ENCODE measurements around the gene ANKRD36C. TPM values are rescaled to one million over a fixed set of nuclear protein-coding genes. Genes with fewer than 3 reads are reported as not detected.
A peak's percentile ranks its signal among the peaks of the same experiment; 100 is the strongest.
"Not testable (repeated sequence)": the region's sequence is repeated elsewhere in the genome, so short reads cannot be mapped to it uniquely, and the experiment has no call there.

The ANKRD36C gene
- total RNA-seq, 1 donor from 2014 or later = 81.0 TPM

DNA sequence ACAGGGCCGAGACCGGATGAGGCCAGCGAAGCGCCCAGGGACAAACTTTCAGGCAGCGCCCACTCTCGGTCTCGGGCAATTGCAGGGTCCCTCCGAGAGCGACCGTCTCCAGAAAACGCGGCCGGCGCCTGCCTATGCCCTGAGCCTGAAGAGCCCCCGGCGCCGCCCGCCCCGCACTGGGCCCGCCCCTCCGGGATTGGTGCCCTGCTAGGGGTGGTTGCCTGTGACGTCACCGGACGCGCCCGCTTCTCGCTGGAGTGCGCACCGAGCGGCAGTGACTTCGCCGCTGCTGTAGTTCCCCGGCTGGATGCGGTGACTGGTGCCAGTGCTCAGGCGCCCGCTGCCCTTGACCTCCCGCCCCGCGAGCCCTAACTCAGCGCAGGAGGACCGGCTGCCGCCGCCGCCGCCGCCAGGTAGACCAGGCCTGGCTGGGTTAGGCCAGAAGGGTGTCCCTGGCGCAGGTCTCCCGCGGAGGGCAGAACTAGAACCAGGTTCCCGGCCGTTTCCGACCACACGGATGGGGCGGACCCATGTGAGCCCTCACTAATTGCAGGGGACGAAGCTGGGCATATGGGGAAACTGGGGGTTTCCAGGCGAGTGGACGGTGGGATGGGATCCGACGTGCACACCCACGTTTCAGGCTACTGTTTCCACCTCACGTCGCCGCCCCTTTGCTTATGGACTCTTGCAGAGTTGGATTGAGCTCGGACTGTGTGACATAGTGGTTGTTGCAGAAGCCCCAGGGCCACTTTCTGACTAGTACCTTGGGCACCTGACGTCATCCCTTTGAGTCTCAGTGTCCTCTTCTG lies 18.9 kb upstream of the ANKRD36C start:
- intact Hi-C loops (cut with DNase I) = not testable (repeated sequence)
- DNase-seq (ENCODE audit: low spot score) (peak; percentile 98), ATAC-seq (peak; percentile 99)

DNA sequence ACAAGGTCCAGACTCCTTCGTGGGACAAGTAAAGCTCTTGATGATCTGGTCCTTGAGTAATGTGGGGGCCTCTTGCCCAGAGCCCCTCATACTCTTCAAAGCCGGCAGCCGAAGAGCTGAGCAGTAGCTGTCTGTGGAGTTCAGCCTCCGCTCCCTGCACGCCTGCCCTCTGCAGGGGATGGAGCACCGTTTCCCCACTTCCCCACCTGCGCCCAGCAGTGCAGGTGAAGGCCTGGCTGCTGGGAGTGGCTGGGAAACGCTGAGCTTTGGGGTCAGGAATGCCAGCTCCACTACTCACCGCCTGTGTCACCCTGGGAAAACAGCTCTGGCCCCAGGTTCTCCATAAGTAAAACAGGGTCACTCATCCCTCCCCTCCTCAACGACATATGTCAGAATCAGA lies 18.2 kb upstream of the ANKRD36C start:
- ATAC-seq = peak; percentile 18
- DNase-seq (ENCODE audit: low spot score) = not testable (repeated sequence)
- intact Hi-C loops (cut with DNase I) = loop anchor here (10.0 kb wide), 1 partner anchor 105 kb away; the partner anchor contains the start of gene ADRA2B

DNA sequence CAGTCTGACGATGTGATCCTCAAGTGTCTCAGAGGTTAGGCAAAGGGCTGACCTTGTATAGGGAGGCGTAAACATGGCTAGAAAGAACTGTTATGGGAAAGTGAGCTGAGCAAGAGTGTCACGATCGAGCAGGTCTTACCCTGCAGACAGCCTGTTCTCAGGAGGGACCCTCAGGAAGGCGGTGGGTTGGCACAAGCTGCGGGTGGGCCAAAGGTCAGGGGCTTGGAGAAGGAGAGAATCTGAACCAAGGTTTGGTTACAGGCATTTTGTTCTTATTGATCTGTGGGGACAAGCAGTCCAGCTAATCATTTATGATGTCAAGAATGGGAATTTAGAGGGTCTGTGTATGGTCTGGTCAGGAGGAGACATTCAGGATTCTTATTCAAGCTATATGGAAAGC lies 16.4 kb upstream of the ANKRD36C start:
- intact Hi-C loops (cut with DNase I) = loop anchor here (10.0 kb wide), 1 partner anchor 107 kb away; the partner anchor contains the start of gene ADRA2B
- not testable (repeated sequence) for ATAC-seq; DNase-seq (ENCODE audit: low spot score)

DNA sequence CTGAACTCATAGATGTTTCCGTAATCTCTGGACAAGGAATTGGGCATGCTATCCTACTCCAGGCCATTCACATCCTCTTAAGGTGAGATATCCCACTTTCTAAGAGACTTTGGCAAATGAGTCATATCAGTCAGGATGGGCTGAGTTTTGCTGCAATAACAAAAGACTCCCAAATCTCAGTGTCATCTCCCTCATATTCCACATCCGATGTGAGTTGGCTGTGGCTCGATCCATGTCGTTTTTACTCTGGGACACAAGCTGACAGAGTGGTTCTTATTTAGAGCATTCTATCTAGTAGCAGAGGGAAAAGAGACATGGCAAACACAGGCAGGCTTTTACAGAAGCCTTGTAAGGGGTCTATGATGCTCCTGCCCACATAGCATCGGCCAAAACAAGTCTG lies 14.6 kb upstream of the ANKRD36C start:
- intact Hi-C loops (cut with DNase I) = loop anchor here (10.0 kb wide), 1 partner anchor 109 kb away; the partner anchor contains the start of gene ADRA2B
- not testable (repeated sequence) for DNase-seq (ENCODE audit: low spot score); ATAC-seq

DNA sequence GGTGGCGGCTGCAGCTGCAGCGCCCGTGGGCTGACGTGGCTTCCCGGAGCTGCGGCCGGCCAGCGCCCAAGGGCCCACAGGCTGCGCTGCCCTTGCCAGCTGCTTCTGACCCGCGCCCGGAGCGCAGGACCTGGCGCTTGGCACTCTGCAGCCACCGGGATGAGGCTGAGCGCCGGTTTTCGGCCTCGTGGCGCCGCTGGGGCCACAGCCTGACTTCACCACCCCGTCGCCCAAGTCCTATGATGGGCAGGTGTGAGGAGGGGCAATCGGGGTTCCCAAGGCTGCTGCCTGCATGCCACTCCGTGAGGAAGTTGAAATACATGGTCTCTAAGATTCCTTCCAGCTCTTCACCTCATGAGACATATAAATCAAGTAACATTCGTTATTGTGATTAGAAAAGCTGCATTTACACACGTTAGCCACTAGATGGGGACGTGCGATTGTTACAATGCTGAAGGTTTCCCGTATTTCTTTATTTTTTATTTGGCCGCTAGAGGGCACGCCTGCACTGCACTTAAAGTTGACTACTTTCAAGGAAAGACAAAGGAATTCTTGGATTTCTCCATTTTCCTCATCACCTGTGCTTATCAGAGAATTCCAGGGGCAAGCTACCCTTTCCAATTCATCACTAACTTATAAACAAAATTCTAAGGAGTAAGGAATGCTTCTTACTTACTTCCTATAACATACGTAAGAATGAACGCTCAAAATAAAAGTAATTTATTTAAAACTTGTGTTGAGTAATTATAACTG lies 1.1 kb upstream of the ANKRD36C start:
- DNase-seq (ENCODE audit: low spot score) = peak; percentile 75
- ATAC-seq = peak; percentile 84
- intact Hi-C loops (cut with DNase I) = not testable (repeated sequence)

DNA sequence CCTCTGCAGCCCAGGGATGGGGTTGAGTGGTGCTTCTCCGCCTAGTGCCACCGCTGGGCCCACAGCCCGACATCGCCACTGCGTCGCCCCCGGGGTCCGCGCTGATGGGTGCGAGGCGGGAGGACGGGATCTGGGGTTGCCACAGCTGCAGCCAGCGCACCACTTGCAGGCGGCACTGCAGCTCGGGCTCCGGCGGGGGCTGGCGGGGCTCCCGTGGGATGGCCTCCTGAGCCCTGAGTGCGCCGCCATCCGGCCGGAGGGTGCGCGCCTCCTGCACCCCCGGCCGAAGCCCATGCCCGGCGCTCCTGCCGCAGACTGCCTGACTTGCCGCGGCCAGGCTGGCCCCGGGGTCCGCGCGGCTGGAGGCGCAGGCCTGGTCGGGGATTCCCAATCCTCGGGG lies 478 bp upstream of the ANKRD36C start:
- intact Hi-C loops (cut with DNase I); DNase-seq (ENCODE audit: low spot score): not testable (repeated sequence)
- peak; percentile 71 for ATAC-seq

DNA sequence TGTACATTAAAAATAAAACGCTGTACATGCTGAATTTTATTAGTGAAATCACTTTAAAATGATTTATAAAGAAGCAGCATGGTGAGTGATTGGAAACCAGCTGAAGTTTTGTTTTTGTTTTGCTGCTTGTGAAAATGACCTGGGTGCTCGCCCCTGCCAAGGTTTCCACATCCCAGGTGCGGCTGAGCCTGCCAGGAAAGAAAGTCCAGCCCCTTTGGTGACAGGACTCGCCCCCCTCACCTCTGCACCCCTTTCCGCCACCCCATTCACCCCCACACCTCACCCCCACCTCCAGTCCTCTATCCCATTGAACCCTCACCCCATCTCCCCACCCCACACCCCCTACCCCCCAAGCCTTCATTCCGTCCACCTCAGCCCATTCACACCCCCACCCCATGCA lies 740 bp downstream of the ANKRD36C start:
- DNase-seq (ENCODE audit: low spot score); intact Hi-C loops (cut with DNase I): not testable (repeated sequence)

DNA sequence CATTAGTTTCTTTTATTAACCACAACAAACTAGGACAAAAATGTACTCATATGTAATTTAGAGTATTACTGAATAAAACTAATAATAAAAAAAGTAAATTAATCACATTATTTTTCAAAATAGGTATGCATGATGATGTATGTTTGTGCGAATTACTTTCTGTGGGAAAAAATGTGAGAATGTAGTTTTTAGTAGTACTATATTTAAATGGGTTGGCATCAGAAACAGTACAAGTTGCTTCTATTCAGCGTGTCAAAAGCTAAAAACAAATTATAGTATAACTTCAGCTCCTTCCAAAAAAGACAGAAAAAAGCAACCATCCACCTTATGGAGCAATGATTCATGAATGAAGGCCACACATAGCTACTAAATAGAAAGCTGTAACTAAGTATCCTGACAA lies 40.0 kb downstream of the ANKRD36C start:
- intact Hi-C loops (cut with DNase I); DNase-seq (ENCODE audit: low spot score); ATAC-seq: not testable (repeated sequence)

More for the DNA sequence above, 740 bp downstream of the ANKRD36C start:
- not testable (repeated sequence) for ATAC-seq

DNA sequence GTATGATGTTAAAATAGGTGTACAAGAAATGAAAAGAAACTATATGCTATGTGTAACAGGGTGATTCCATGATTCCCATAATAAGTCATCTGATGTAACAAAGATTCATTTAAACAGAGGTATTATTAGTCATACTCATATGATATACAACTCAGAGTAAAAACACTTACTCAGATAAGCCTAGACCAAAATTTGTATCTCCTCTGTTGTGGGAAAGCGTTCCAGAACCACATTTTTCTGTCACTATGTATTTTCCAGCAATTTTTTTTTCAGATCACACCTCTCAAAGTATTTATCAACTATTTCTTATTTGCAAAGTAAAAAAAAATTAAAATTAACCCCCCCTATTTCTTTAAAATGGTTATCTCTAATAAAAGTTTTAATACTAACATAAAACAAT lies 43.6 kb downstream of the ANKRD36C start:
- ATAC-seq; intact Hi-C loops (cut with DNase I); DNase-seq (ENCODE audit: low spot score): not testable (repeated sequence)

DNA sequence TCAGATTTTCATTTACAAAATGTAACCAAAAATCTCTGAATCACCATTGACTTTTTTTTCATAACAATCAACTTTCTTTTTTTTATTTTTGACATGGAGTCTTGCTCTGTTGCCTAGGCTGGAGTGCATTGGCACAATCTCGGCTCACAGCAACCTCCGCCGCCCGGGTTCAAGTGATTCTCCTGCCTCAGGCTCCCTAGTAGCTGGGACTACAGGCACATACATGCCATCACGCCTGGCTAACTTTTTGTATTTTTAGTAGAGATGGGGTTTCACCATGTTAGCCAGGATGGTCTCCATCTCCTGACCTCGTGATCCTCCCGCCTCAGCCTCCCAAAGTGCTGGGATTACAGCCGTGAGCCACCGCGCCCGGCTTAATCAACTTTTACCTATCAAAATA lies 51.7 kb downstream of the ANKRD36C start:
- intact Hi-C loops (cut with DNase I); ATAC-seq: not testable (repeated sequence)
- DNase-seq (ENCODE audit: low spot score) = peak; percentile 53

DNA sequence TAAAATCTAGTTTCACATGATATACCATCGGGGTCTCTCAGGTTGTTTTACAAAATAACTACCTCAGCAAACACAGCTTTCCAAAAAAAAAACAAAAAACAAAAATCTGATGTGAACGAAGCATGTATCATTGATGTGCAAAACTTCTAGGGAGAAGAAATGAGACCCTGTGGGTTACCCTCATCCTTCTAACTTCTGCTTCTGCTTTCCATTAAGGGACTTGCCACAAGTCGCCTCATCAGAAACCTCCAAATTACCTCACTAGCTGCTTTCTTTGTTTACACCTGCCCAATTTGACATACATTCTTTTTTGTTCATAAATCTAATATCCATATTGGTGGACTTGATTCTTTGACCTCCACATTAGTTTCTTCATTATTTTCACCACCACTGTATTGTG lies 60.9 kb downstream of the ANKRD36C start:
- DNase-seq (ENCODE audit: low spot score); intact Hi-C loops (cut with DNase I); ATAC-seq: not testable (repeated sequence)

DNA sequence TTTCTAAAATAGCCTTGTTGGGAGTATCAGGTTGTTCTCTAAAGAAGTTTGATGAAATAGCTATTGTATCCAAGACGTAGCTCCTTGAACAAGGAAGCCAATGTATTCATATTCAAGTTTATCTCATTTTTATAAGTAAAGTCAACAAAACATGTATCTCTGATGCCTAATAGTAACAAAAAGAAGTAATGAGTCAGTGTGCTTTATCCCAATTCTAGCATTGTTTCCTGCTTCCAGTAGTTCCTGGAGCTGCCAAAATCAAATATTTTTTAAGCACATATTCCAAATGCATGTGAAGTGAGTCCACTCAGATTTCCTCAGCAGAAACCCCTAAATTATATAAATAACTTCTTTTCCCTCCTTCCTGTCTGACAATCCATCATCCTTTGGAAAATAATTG lies 74.6 kb downstream of the ANKRD36C start:
- intact Hi-C loops (cut with DNase I); ATAC-seq; DNase-seq (ENCODE audit: low spot score): not testable (repeated sequence)

DNA sequence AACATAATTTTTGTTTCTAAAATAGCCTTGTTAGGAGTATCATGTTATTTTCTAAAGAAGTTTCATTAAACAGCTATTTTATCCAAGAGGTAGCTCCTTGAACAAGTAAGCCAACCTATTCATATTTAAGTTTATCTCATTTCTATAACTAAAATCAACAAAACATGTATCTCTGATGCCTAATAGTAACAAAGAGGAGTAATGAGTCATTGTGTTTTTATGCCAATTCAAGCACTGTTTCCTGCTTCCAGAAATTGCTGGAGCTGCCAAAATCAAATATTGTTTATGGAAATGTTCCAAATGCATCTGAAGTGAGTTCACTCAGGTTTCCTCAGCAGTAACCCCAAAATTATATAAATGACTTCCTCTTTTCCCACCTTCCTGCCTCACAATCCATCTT lies 76.5 kb downstream of the ANKRD36C start:
- DNase-seq (ENCODE audit: low spot score); ATAC-seq; intact Hi-C loops (cut with DNase I): not testable (repeated sequence)

DNA sequence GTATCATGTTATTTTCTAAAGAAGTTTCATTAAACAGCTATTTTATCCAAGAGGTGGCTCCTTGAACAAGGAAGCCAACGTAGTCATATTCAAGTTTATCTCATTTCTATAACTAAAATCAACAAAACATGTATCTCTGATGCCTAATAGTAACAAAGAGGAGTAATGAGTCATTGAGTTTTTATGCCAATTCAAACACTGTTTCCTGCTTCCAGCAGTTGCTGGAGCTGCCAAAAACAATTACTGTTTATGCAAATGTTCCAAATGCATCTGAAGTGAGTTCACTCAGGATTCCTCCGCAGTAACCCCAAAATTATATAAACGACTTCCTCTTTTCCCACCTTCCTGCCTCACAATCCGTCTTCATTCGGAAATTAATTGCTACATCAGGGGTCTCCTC lies 80.2 kb downstream of the ANKRD36C start:
- intact Hi-C loops (cut with DNase I); DNase-seq (ENCODE audit: low spot score); ATAC-seq: not testable (repeated sequence)

DNA sequence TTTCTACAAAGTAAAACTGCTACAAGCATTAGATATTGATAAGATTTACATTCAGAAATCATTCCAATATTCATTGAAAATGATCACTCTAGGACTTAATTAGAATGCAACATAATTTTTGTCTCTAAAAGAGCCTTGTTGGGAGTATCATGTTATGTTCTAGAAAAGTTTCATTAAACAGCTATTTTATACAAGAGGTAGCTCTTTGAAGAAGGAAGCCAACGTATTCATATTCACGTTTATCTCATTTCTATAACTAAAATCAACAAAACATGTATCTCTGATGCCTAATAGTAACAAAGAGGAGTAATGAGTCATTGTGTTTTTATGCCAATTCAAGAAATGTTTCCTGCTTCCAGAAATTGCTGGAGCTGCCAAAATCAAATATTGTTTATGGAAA lies 97.2 kb downstream of the ANKRD36C start:
- DNase-seq (ENCODE audit: low spot score); intact Hi-C loops (cut with DNase I); ATAC-seq: not testable (repeated sequence)

DNA sequence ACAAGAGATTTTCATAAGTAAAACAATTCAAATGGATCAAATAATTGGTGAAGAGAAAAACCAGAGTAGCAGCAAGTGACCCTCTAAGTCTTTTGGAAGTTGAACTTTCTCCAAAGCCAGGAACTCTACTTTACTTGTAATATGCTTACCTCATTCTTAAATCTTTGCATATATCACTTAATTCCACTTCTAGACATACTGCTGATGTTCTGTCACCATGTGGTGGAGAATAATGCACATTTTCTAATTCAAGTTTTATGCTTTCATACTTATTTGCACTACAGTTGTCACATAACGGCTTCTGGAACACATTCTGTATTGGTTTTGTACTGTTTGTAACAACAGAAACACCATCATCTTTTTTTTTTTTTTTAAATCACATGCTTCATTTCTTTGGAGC lies 123.7 kb downstream of the ANKRD36C start:
- DNase-seq (ENCODE audit: low spot score); ATAC-seq; intact Hi-C loops (cut with DNase I): not testable (repeated sequence)

DNA sequence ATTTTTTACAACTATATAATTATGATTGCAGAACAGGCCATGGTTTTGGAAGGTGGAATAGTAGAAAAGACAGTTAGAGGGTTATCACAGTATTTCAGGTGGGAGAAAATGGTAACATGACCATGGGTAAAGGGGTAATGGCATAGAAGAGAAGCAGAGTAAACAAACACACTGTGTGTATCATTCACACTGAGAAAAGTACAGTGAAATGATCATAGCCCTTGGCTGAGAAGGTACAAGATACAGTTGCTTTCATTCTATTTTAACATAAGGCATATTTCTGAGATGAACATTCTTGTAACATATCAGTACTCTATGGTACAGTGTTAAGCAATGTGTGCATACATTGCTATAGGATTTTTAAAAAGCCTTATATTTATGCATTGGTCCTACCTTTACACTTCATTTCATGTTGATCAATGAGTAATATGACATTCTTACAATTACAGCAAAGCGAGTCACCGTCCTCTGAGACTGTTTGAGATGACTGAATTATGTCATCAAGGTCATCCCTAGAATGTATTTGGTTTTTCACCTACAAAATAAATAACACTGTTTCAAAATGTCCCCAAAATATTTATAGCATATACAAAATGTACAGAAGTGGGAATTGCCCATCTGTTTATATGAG lies 124.5 kb downstream of the ANKRD36C start:
- ATAC-seq; intact Hi-C loops (cut with DNase I); DNase-seq (ENCODE audit: low spot score): not testable (repeated sequence)

DNA sequence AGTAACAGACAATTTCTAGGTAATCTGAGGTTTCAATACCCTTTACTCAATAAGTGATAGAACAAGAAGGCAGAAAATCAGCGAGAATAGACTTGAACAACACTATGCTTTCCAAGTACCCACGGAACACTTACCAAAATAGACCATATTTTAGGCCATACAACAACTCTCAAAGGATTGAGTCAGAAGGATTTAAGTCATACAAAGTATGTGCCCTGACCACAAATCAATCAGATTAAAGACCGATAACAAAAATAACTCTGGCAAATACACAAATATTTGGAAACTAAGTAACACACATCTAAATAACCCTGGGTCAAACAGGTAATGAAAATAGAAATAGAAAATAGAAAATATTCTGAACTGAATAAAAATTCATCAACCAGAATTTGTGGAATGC lies 129.5 kb downstream of the ANKRD36C start:
- DNase-seq (ENCODE audit: low spot score); ATAC-seq; intact Hi-C loops (cut with DNase I): not testable (repeated sequence)

DNA sequence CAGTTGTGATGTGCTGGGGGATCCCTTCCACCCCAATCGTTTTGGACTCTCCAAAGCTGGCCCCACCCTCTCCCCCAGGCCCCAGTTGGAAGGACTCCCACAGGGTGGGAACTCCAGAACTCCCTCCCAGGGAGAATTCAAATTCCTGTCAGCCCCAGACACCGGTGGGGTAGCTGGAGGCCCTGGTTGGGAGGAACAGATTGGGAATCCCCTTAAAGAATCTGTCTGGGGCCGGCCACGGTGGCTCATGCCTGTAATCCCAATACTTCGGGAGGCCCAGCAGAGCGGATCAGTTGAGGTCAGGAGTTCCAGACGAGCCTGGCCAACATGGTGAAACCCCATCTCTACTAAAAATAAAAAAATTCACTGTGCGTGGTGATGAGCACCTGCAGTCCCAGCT lies 155.5 kb downstream of the ANKRD36C start:
- DNase-seq (ENCODE audit: low spot score) = no peak
- intact Hi-C loops (cut with DNase I) = no loop called here
- ATAC-seq = no peak

Measured in sciatic nerve (tissue), 2 donors.